IMR-90 (cell line): ENCODE measurements around the gene ARMH3. TPM values are rescaled to one million over a fixed set of nuclear protein-coding genes. Genes with fewer than 3 reads are reported as not detected.

Experiments
- ATAC-seq: fragments of 200-7000 bp; cut with Tn5 transposase; 2 replicates; pipeline ENCODE4 v1.9.1; 2020; ENCODE audit warnings: low read depth, mild to moderate bottlenecking, moderate library complexity
- BruUV-seq: library from RNA; stranded (reverse); fragments of 400-500 nt; replicated peaks from 2 replicates; lab custom pipeline; 2021; lab: Mats Ljungman, UMichigan
- CTCF ChIA-PET: fragments of 300-600 bp; formaldehyde crosslinking; extraction: SDS; loops from one replicate; lab custom pipeline; 2021; ENCODE audit warnings: antibody characterized with exemption; lab: Yijun Ruan, JAX
- POLR2A ChIA-PET: fragments of 300-600 bp; sonication (Branson Sonifier 250); formaldehyde crosslinking; loops from one replicate; lab custom pipeline; 2022; ENCODE audit warnings: antibody characterized with exemption; ENCODE audit not compliant: unreplicated experiment; lab: Charles Lee
- DNase-seq: peaks from one replicate; pipeline ENCODE4 v3.0.0; 2013
- H2AFZ ChIP-seq: replicated peaks from 2 replicates; pipeline ENCODE3; 2013; ENCODE audit warnings: low read length, mild to moderate bottlenecking; ENCODE audit not compliant: poor library complexity
- H2AK5ac ChIP-seq: 2 replicates; pipeline ENCODE4 v1.6.1; 2013; ENCODE audit warnings: low read depth, low read length, inconsistent platforms
- H2AK9ac ChIP-seq: replicated peaks from 2 replicates; pipeline ENCODE3; 2013; ENCODE audit warnings: mild to moderate bottlenecking, low read depth, low read length, moderate library complexity; ENCODE audit not compliant: poor library complexity
- H2BK120ac ChIP-seq: 2 replicates; pipeline ENCODE4 v1.6.1; 2013; ENCODE audit warnings: low read depth, low read length, inconsistent platforms
- H2BK15ac ChIP-seq: 3 replicates; pipeline ENCODE4 v1.6.1; 2013; ENCODE audit warnings: low read depth, low read length, inconsistent platforms
- H2BK20ac ChIP-seq: 2 replicates; pipeline ENCODE4 v1.6.1; 2013; ENCODE audit warnings: low read depth, mild to moderate bottlenecking, inconsistent platforms, low read length, moderate library complexity
- H2BK5ac ChIP-seq: 2 replicates; pipeline ENCODE4 v1.6.1; 2013; ENCODE audit warnings: mild to moderate bottlenecking, low read depth, low read length, inconsistent platforms; ENCODE audit not compliant: poor library complexity, severe bottlenecking
- H3K14ac ChIP-seq: replicated peaks from 2 replicates; pipeline ENCODE4 v1.6.1; 2013; ENCODE audit warnings: low read depth, low read length, inconsistent platforms
- H3K18ac ChIP-seq: 2 replicates; pipeline ENCODE4 v1.6.1; 2013; ENCODE audit warnings: low read depth, low read length, control low read depth
- H3K23ac ChIP-seq: 2 replicates; pipeline ENCODE4 v1.6.1; 2013; ENCODE audit warnings: low read depth, low read length, inconsistent platforms
- H3K27ac ChIP-seq: 2 replicates; pipeline ENCODE4 v1.5.1; 2013; ENCODE audit warnings: mild to moderate bottlenecking, control low read depth, low read length; ENCODE audit not compliant: insufficient read depth
- H3K27me3 ChIP-seq: 2 replicates; pipeline ENCODE4 v1.6.1; 2013; ENCODE audit warnings: low read length; ENCODE audit not compliant: control insufficient read depth, insufficient read depth
- H3K36me3 ChIP-seq: 2 replicates; pipeline ENCODE4 v1.6.1; 2013; ENCODE audit warnings: low read length, mixed read lengths; ENCODE audit not compliant: control insufficient read depth, insufficient read depth
- H3K4ac ChIP-seq: 2 replicates; pipeline ENCODE4 v1.6.1; 2013; ENCODE audit warnings: low read depth, low read length, inconsistent platforms
- H3K4me1 ChIP-seq: 2 replicates; pipeline ENCODE4 v1.6.1; 2013; ENCODE audit warnings: low read length, mixed read lengths; ENCODE audit not compliant: control insufficient read depth, insufficient read depth
- H3K4me2 ChIP-seq: 2 replicates; pipeline ENCODE4 v1.6.1; 2013; ENCODE audit warnings: low read depth, mild to moderate bottlenecking, control low read depth, low read length, moderate library complexity
- H3K4me3 ChIP-seq: 2 replicates; pipeline ENCODE4 v1.5.1; 2013; ENCODE audit warnings: low read depth, mild to moderate bottlenecking, control low read depth, low read length, moderate library complexity; ENCODE audit not compliant: insufficient read depth
- H3K56ac ChIP-seq: 2 replicates; pipeline ENCODE4 v1.6.1; 2013; ENCODE audit warnings: low read length, inconsistent platforms; ENCODE audit not compliant: insufficient read depth; ENCODE audit errors: extremely low read depth
- H3K79me1 ChIP-seq, 2 experiments: 2 replicates each; pipeline ENCODE4 v1.6.1; 2013; ENCODE audit warnings: low read length in 2 of 2, inconsistent platforms in 1 of 2, low read depth in 1 of 2
- H3K9ac ChIP-seq: 2 replicates; pipeline ENCODE4 v1.6.1; 2013; ENCODE audit warnings: low read depth, low read length, control low read depth
- H3K9me1 ChIP-seq: 2 replicates; pipeline ENCODE4 v1.6.1; 2013; ENCODE audit warnings: low read length, inconsistent platforms; ENCODE audit not compliant: insufficient read depth
- H3K9me3 ChIP-seq: 2 replicates; pipeline ENCODE4 v1.6.1; 2013; ENCODE audit warnings: low read length; ENCODE audit not compliant: control insufficient read depth, insufficient read depth
- H4K20me1 ChIP-seq: 2 replicates; pipeline ENCODE4 v1.6.1; 2013; ENCODE audit warnings: low read length, inconsistent platforms; ENCODE audit not compliant: insufficient read depth
- H4K5ac ChIP-seq: 2 replicates; pipeline ENCODE4 v1.6.1; 2013; ENCODE audit warnings: mild to moderate bottlenecking, low read depth, low read length, control low read depth
- H4K8ac ChIP-seq, 2 experiments: 2 replicates each; pipeline ENCODE4 v1.6.1; 2013; ENCODE audit warnings: low read depth in 2 of 2, low read length in 2 of 2, control low read depth in 1 of 2, inconsistent platforms in 1 of 2
- H4K91ac ChIP-seq: 2 replicates; pipeline ENCODE4 v1.6.1; 2013; ENCODE audit warnings: low read depth, low read length, inconsistent platforms; ENCODE audit not compliant: insufficient read depth
- BHLHE40 ChIP-seq: fragments of 150-350 bp; IDR thresholded peaks from 2 replicates; pipeline ENCODE4 v1.6.1; 2016; ENCODE audit warnings: mild to moderate bottlenecking, low read depth, low read length
- CEBPB ChIP-seq: IDR thresholded peaks from 2 replicates; pipeline ENCODE4 v1.6.1; 2012; ENCODE audit warnings: low read depth, low read length, improper control_type of control experiment
- CHD1 ChIP-seq: IDR thresholded peaks from 2 replicates; pipeline ENCODE4 v1.6.1; 2012; ENCODE audit warnings: low read depth, low read length, improper control_type of control experiment
- FOS ChIP-seq: fragments of 150-350 bp; IDR thresholded peaks from 2 replicates; pipeline ENCODE4 v1.6.1; 2016; ENCODE audit warnings: low read depth, low read length
- MAFK ChIP-seq: IDR thresholded peaks from 2 replicates; pipeline ENCODE4 v1.6.1; 2012; ENCODE audit warnings: low read depth, low read length, improper control_type of control experiment
- MAZ ChIP-seq: IDR thresholded peaks from 2 replicates; pipeline ENCODE4 v1.6.1; 2012; ENCODE audit warnings: low read depth, mild to moderate bottlenecking, low read length, improper control_type of control experiment, moderate library complexity, borderline replicate concordance
- MXI1 ChIP-seq: IDR thresholded peaks from 2 replicates; pipeline ENCODE4 v1.6.1; 2012; ENCODE audit warnings: low read depth, mild to moderate bottlenecking, low read length, moderate library complexity, borderline replicate concordance
- NFE2L2 ChIP-seq: fragments of 150-350 bp; IDR thresholded peaks from 2 replicates; pipeline ENCODE4 v1.6.1; 2016; ENCODE audit warnings: low read depth, mild to moderate bottlenecking, low read length
- POLR2A ChIP-seq: IDR thresholded peaks from 2 replicates; pipeline ENCODE4 v1.6.1; 2012; ENCODE audit warnings: mild to moderate bottlenecking, low read depth, low read length
- RAD21 ChIP-seq: IDR thresholded peaks from 2 replicates; pipeline ENCODE4 v1.6.1; 2012; ENCODE audit warnings: low read length, improper control_type of control experiment
- RCOR1 ChIP-seq: IDR thresholded peaks from 2 replicates; pipeline ENCODE4 v1.6.1; 2012; ENCODE audit warnings: mild to moderate bottlenecking, low read length, improper control_type of control experiment; ENCODE audit not compliant: insufficient replicate concordance
- RFX5 ChIP-seq: IDR thresholded peaks from 2 replicates; pipeline ENCODE4 v1.8.0; 2012; ENCODE audit warnings: low read depth, mild to moderate bottlenecking, low read length, moderate library complexity
- SMC3 ChIP-seq: fragments of 150-350 bp; IDR thresholded peaks from 2 replicates; pipeline ENCODE4 v1.6.1; 2016; ENCODE audit warnings: low read depth, mild to moderate bottlenecking, antibody characterized with exemption, low read length, moderate library complexity
- WGBS, 2 experiments: methylation state at CpG; one replicate each; pipeline versions ENCODE4 v1.1.5 to v1.1.7; 2013; ENCODE audit warnings: missing lambda C conversion rate in 2 of 2; ENCODE audit not compliant: insufficient read length in 1 of 2; ENCODE audit errors: extremely low coverage in 2 of 2; 5-methylcytosine and 5-hydroxymethylcytosine counted together
- dilution Hi-C: fragments of 300-500 bp; cut with HindIII; formaldehyde crosslinking; loops from one replicate; pipeline ENCODE4 v1.14.3; 2018; ENCODE audit warnings: low sequenced_read_pairs; ENCODE audit not compliant: unreplicated experiment
- in situ Hi-C: fragments of 300-500 bp; cut with MboI; formaldehyde crosslinking; loops from 3 replicates; pipeline ENCODE4 v1.14.3; 2019; ENCODE audit warnings: low sequenced_read_pairs, inconsistent platforms, mixed read lengths
- intact Hi-C: fragments of 100-400 bp; cut with micrococcal nuclease; formaldehyde crosslinking; loops from 2 replicates; pipeline ENCODE4 v1.10.0; 2022
- polyA plus RNA-seq, 3 experiments: library from polyadenylated mRNA; depleted of rRNA; stranded (reverse); fragments of >200 nt; gene quantifications; 2 replicates each; pipeline ENCODE4 v1.2.3, GENCODE V29; 2012; ENCODE audit warnings: low replicate concordance in 1 of 3
- total RNA-seq: library from RNA; depleted of rRNA; stranded (reverse); fragments of >200 nt; gene quantifications from 2 replicates; pipeline ENCODE4 v1.2.3, GENCODE V29; 2012
- TF ChIP-seq, protein P1 (sequence below): conservative IDR thresholded peaks from 2 replicates; pipeline ENCODE4 v1.5.1; 2012; ENCODE audit warnings: mild to moderate bottlenecking, low read depth, low read length, improper control_type of control experiment
- TF ChIP-seq, protein P2 (sequence below): fragments of 150-350 bp; IDR thresholded peaks from 2 replicates; pipeline ENCODE4 v1.6.1; 2016; ENCODE audit warnings: low read depth, mild to moderate bottlenecking, low read length, moderate library complexity, borderline replicate concordance
- TF ChIP-seq, protein P3 (sequence below): fragments of 150-350 bp; IDR thresholded peaks from 2 replicates; pipeline ENCODE4 v1.6.1; 2017; ENCODE audit warnings: mild to moderate bottlenecking, antibody characterized with exemption, low read length, low read depth

Gene ARMH3
- total and polyA plus RNA-seq, 2 of the 4 experiments (the other 2 are of a cell fraction): 12.1 to 13.1 TPM

DNA sequence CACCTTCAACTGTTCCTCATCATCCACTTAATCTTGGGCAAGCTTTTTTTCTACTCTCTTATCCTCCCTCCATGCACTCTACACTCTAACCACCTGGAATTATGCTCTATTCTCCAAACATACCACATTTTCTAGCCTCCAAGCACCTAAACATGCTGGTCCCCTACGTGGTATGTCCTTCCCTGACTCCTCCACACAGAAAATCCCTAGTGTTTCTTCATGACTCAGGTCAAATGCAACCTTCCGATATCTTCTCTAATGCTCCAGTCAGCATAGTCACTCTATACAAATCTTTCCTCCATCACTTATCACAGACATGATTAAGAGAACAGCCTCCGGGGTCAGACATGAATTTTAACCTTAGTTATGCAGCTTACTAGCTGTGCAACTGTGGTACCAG is 68.8 kb downstream of the ARMH3 start:
- CTCF ChIA-PET: no interaction called here
- in situ Hi-C loops: no loop called here
- Histone ChIP-seq H2BK120ac (no peak overlapping the region), H2BK15ac (no peak overlapping the region), H3K56ac (no peak overlapping the region), H2AFZ (no peak overlapping the region), H3K27me3 (no peaks in the 10 kb centered on the region), H3K27ac (no peak overlapping the region), H3K23ac (no peak overlapping the region), H3K18ac (no peak overlapping the region), H3K36me3 (peaks cover 36% of the 10 kb centered on the region), H4K91ac (no peak overlapping the region), H3K9me1 (no peaks in the 10 kb centered on the region; the same call in 1 of the 2 replicates), H2AK9ac (no peak overlapping the region), H3K4me2 (no peak overlapping the region), H2BK20ac (no peak overlapping the region), H2AK5ac (no peak overlapping the region), H3K4ac (no peak overlapping the region), H4K20me1 (no peaks in the 10 kb centered on the region), H2BK5ac (no peak overlapping the region), H3K4me1 (no peaks in the 10 kb centered on the region), H4K8ac (no peak overlapping the region), H4K5ac (no peak overlapping the region), H3K4me3 (no peak overlapping the region), H3K9ac (no peak overlapping the region), H3K9me3 (no peaks in the 10 kb centered on the region), H3K14ac (no peak overlapping the region), H3K79me1 (no peaks in the 10 kb centered on the region; a peak in 1 of 4 replicates)
- dilution Hi-C loops: no loop called here
- TF ChIP-seq MAFK: no peak
- no peak for TF ChIP-seq RAD21
- no peak for TF ChIP-seq FOS
- no peak for TF ChIP-seq POLR2A
- TF ChIP-seq, protein P1, sequence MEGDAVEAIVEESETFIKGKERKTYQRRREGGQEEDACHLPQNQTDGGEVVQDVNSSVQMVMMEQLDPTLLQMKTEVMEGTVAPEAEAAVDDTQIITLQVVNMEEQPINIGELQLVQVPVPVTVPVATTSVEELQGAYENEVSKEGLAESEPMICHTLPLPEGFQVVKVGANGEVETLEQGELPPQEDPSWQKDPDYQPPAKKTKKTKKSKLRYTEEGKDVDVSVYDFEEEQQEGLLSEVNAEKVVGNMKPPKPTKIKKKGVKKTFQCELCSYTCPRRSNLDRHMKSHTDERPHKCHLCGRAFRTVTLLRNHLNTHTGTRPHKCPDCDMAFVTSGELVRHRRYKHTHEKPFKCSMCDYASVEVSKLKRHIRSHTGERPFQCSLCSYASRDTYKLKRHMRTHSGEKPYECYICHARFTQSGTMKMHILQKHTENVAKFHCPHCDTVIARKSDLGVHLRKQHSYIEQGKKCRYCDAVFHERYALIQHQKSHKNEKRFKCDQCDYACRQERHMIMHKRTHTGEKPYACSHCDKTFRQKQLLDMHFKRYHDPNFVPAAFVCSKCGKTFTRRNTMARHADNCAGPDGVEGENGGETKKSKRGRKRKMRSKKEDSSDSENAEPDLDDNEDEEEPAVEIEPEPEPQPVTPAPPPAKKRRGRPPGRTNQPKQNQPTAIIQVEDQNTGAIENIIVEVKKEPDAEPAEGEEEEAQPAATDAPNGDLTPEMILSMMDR: no peak
- TF ChIP-seq MXI1: no peak
- TF ChIP-seq NFE2L2: no peak
- TF ChIP-seq CEBPB: no peak
- TF ChIP-seq MAZ: no peak
- TF ChIP-seq RFX5: no peak
- TF ChIP-seq RCOR1: no peak
- TF ChIP-seq, protein P2, sequence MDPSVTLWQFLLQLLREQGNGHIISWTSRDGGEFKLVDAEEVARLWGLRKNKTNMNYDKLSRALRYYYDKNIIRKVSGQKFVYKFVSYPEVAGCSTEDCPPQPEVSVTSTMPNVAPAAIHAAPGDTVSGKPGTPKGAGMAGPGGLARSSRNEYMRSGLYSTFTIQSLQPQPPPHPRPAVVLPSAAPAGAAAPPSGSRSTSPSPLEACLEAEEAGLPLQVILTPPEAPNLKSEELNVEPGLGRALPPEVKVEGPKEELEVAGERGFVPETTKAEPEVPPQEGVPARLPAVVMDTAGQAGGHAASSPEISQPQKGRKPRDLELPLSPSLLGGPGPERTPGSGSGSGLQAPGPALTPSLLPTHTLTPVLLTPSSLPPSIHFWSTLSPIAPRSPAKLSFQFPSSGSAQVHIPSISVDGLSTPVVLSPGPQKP: no peak
- no peak for TF ChIP-seq SMC3
- TF ChIP-seq, protein P3, sequence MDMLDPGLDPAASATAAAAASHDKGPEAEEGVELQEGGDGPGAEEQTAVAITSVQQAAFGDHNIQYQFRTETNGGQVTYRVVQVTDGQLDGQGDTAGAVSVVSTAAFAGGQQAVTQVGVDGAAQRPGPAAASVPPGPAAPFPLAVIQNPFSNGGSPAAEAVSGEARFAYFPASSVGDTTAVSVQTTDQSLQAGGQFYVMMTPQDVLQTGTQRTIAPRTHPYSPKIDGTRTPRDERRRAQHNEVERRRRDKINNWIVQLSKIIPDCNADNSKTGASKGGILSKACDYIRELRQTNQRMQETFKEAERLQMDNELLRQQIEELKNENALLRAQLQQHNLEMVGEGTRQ: no peak
- no peak for TF ChIP-seq BHLHE40
- TF ChIP-seq CHD1: no peak
- ATAC-seq (no peak), DNase-seq (no peak)
- POLR2A ChIA-PET: no interaction called here
- intact Hi-C loops: no loop called here
- 92% methylated on average over 2 of the region's 3 CpGs; no CpG with 5 or more reads in 1 of the 2 experiments for WGBS, 2 experiments
- BruUV-seq: no TSS peak
